22Rv1 (cell line): ENCODE measurements around the gene MPL.

ENCODE experiments used
- H3K27ac ChIP-seq: fragments of 450-650 bp; 2 replicates; pipeline ENCODE4 v1.5.1; 2017
- ZFX ChIP-seq: fragments of 450-650 bp; IDR thresholded peaks from 2 replicates; pipeline ENCODE4 v1.6.1; 2017; ENCODE audit warnings: antibody characterized with exemption, borderline replicate concordance
- TF ChIP-seq, protein P1 (sequence below): fragments of 450-650 bp; IDR thresholded peaks from 2 replicates; pipeline ENCODE4 v1.5.1; 2017; ENCODE audit warnings: mild to moderate bottlenecking

Gene MPL

DNA sequence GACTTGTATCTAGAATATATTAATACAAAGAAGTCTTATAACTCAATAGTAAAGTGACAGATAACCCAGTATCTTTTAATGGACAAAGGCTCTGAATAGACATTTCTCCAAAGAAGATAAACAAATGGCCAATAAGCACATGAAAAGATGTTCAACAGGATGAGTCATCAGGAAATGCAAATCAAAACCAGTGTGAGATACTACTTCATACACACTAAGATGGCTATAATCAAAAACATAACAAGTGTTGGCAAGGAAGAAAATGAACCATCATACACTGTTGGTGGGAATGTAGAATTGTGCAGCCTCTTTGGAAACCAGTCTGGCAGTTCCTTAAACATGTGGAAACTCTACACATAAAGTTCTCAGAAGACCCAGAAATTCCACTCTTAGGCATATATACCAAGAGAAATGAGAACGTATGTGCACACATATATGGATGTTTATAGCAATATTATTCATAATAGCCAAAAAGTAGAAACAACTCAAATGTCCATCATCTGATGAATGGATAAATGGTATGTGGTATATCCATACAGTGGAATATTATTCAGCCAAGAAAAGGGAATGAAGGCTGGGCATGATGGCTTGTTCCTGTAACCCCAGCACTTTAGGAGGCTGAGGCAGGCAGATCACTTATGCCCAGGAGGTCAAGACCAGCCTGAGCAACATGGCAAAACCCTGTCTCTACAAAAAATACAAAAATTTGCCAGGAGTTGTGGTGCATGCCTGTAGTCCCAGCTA, 9.9 kb upstream of the MPL start:
- TF ChIP-seq, protein P1, sequence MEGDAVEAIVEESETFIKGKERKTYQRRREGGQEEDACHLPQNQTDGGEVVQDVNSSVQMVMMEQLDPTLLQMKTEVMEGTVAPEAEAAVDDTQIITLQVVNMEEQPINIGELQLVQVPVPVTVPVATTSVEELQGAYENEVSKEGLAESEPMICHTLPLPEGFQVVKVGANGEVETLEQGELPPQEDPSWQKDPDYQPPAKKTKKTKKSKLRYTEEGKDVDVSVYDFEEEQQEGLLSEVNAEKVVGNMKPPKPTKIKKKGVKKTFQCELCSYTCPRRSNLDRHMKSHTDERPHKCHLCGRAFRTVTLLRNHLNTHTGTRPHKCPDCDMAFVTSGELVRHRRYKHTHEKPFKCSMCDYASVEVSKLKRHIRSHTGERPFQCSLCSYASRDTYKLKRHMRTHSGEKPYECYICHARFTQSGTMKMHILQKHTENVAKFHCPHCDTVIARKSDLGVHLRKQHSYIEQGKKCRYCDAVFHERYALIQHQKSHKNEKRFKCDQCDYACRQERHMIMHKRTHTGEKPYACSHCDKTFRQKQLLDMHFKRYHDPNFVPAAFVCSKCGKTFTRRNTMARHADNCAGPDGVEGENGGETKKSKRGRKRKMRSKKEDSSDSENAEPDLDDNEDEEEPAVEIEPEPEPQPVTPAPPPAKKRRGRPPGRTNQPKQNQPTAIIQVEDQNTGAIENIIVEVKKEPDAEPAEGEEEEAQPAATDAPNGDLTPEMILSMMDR, result no peak
- TF ChIP-seq ZFX, result no peak
- H3K27ac ChIP-seq, result no peak overlapping the region

DNA sequence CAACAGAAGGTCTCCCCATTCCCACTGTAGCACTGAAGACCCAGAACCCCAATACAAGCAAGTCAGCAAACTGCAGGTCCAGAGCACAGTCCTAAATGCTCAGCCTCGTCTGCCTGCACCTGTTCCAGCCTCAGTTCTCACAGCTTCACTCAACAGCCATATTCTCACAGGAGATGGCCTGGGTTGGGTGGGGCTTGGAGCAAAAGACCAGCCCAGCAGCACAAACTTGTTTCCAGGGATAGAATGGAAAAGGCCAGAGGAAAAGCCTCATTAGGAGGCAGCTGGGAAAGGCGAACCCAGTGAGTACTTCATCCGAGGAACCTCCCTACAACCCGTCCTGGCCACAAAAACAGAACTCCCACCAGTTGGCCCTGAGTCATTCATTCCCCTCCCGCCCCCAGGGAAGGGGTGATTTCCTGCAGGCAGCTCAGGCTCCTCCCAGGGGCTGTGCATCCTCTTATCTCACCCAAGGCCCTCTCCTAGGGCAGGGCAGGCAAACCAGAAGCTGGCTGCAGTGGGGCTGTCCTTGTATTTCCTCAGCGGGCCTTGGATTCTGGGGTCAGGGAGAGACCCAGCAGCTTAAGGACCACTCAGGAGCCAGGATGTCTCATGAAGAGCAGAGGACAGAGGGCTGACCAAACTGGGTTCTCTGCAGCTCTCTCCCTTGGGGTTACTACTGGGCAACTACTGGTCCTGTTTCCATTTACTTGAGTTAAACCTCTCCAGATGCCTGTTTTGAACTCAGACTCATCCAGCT, 7.4 kb upstream of the MPL start:
- no peak overlapping the region for H3K27ac ChIP-seq
- TF ChIP-seq, protein P1, result no peak
- TF ChIP-seq ZFX, result no peak

DNA sequence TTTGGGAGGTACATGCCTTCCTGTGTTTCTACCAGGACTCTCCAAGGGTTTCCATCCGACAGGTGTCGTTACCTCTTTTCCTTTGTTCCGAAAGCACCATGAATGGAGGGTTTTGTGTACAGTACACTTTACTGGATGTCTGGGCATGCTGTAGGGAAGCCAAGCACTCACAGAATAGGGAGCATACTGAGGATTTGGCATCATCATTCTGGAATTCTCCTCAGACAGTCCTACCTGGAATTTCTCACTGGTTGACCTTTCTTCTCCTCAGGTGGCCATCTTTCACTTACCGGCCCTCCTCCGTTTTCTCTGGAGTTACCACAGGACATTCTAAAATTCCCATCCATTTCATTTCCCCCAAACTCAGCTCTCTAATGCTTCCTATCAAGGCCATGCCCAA, 5.9 kb upstream of the MPL start:
- TF ChIP-seq, protein P1, result no peak
- TF ChIP-seq ZFX, result no peak
- H3K27ac ChIP-seq, result no peak overlapping the region

DNA sequence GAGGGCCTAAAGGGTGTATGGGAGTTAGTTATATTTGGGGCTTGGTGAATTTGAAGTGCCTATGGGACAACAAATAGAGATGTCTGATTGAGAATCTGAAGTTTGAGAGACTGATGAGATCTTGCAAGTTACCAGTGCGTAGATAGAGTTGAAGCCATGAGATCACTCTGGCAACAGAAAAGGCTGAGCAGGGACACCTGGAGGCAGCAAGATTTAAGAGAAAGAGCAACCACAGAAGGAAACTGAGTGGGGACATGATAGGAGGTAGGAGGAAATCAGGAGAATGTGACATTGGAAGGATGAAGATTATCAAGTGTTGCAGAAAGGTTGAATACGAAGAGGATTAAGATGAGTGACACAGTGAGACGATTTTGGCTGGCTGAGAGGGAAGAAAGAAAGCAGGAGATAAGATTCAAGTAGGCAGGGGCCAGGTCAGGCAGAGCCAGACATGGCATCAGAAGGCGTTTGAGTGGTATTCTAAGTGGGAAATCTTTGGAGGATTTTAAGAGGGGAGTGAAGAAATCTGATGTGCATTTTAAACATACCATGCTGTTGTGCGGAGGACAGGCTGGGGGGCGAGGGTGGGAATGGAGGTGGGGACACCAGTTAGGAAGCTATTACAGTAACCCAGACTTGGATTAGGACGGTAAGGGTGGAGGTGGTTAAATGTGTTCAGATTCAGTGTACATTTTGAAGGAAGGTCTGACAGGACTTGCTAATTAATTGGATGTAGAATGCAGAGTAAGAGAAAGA, 3.0 kb upstream of the MPL start:
- TF ChIP-seq, protein P1, result no peak
- TF ChIP-seq ZFX, result no peak

DNA sequence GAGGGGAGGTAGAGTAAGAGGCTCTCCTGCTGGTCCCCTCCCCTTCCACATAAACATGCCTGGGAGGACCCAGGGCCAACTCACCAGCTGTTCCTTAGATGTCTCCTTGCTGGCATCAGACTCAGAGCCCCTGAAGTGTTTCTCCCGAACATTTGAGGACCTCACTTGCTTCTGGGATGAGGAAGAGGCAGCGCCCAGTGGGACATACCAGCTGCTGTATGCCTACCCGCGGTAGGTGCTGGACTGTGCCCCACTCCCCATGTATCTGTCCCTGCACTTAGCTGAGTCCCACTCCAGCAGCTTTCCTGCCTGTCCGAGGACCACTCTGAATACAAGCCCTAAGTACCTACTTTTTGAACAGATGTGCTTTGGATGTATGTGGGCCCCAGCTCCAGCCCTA, 383 bp downstream of the MPL start:
- TF ChIP-seq, protein P1, result no peak
- TF ChIP-seq ZFX, result no peak
- H3K27ac ChIP-seq, result no peak overlapping the region

More for the DNA sequence above, 3.0 kb upstream of the MPL start:
- H3K27ac ChIP-seq, result no peak overlapping the region

DNA sequence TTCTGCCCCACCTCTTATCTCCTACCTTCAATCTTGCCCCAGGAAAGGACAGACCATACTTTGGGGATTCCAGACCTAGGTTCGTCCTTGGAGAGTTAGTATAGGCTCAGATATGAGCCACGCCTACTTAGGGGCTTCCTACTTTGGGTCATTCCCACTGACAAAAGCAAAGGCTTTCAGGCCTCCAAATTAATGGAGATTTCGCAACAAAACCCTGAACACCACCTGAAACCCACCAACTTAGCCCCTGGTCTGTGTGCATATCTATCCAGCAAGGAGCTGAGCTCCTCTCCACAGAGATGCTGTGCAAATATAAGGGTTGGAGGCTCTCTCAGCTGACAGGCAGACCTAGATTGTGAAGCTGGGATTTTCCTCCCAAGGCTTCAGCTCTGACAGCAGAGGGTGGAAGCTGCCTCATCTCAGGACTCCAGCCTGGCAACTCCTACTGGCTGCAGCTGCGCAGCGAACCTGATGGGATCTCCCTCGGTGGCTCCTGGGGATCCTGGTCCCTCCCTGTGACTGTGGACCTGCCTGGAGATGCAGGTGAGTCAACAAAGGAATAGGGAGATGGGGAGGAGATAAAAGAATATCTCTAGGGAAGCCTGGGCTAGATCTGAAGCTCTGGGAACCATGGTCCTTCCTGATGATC, 2.1 kb downstream of the MPL start:
- H3K27ac ChIP-seq, result no peak overlapping the region

More for the DNA sequence above, 2.1 kb downstream of the MPL start:
- TF ChIP-seq ZFX, result no peak
- TF ChIP-seq, protein P1, result no peak
